ENCODE results near the gene S100Z.

DNA sequence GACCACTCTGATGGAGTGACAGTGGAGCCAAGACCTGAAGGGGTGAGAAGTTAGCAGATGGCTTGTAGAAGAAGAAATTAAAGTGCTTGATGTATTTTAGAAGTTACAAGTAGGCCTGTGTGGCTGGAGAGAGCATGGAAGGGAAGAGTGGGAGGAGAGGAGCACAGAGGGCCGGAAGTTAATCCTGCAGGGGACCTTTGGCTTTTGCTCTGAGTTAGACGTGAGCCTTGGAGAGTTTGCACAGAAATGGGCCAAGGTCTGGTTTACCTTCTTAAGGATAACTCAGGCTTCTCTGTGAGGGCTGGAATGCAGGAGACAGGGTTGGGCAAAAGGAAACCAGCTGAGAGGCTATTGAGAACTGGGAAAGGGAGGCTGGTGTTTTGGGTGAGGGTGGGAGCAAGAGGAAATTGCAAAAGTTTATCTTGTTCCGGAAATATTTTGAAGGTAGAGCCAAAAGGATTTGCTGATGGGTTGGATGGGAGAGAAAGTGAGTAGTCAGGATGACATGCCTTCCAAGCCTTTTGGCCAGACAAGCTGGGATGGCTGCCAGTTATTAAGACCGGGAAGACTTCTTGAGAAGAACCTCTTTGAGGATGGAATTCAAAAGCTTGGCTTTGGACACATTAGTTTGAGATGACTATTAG lies 48.5 kb upstream of the S100Z start:
- TF ChIP-seq EZH2 (IDR thresholded peaks at IDR 0.05) (no peak), POLR2AphosphoS5 (IDR thresholded peaks at IDR 0.05; ENCODE audit: borderline replicate concordance, low read depth, low read length) (no peak), FOXP2 (optimal IDR thresholded peaks at IDR 0.05; ENCODE audit: control extremely low read depth, extremely low read length, insufficient read depth) (no peak)

All from SK-N-MC (cell line).